NCI-H1105 treated with DMSO at 0.1 percent for 48 hours (cell line): ENCODE measurements around the gene FOXP4.

ENCODE experiments used
- DNase-seq: peaks from one replicate; lab custom pipeline; 2025; lab: John Stamatoyannopoulos, UW

The FOXP4 gene

DNA sequence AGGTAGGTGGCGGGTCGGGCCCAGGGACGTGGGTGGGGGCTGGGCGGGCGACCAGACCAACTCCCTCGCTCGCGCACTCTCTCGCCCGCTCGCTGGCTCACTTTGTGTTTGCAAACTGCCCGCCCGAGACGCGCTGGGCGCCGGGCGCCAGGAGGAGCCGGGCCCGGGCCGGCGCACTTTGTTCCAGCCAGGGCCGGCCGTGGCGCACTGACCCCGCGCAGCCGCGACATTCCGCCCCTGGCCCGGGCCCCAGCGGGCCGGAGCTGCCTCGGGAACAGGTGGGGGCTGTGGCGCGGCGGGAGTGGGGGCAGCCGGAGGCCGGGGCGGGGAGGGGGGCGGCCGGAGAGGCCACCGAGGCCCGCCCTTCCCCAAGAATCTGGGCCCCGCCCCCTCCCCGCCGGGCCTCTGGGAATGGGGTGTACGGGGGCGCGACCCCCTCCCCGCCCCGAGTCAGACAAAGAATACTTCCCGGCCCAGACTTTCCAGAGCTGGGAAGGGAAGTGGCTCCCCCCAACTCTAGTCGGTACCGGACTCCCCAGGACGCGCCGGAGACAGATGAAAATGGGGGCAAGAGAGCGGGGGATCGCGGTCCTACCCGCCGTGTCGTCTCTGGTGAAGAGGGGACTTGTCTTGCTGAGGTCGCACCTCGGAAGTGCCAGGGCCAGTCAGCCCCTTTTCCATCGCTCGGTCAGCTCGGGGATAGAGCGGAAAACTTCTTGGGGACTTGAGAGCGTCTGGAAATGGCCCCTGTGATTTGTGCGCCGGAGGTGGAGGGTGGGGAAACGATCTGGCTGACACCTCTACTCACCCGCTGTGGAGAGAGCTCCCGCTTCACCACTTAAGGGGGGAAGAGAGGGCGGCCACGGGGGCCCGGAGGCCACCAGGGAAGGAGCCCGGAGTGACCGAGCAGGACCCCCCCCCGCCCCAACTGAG, 951 bp downstream of the FOXP4 start:
- no peak for DNase-seq

DNA sequence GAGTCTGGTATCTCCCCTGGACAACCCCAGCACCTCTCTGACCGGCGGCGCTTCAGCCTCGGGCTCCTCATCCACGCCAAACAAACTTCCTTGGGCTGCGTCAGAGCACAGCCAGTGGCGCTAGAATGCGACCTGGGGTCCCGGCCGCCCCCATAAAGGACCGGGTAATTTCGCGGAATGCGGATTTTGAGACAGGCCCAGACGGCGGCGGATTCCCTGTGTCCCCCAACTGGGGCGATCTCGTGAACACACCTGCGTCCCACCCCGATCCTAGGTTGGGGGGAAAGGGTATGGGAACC, 1.6 kb downstream of the FOXP4 start:
- no peak for DNase-seq

DNA sequence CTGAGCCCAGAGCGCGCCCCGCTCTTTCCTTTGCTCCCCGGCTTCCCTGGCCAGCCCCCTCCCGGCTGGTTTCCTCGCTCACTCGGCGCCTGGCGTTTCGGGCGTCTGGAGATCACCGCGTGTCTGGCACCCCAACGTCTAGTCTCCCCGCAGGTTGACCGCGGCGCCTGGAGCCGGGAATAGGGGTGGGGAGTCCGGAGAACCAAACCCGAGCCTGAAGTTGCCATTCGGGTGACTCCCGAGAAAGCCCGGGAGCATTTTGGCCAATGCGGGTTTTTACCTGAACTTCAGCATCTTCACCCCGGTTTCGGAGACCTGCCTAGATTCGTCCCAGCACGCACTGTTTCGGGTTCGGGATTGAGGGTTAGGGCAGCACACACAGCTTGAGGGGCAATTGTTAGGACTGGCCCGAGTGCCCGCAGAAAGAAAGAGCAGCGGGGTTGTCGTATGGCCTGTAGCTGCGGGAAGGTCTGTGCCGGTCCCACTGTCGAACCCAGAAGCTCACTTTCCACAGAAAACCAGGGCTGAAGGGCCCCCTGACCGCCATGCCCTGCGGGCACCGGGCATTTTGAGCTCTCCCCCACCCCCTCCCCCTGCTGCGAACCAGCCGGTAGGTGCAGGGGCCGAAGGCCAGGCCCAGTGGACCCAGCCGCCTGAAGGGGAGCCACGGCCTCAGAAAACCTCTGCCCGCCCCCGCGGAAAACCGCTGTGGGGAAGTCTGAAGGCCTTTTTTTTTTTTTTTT, 2.1 kb downstream of the FOXP4 start:
- DNase-seq = no peak

DNA sequence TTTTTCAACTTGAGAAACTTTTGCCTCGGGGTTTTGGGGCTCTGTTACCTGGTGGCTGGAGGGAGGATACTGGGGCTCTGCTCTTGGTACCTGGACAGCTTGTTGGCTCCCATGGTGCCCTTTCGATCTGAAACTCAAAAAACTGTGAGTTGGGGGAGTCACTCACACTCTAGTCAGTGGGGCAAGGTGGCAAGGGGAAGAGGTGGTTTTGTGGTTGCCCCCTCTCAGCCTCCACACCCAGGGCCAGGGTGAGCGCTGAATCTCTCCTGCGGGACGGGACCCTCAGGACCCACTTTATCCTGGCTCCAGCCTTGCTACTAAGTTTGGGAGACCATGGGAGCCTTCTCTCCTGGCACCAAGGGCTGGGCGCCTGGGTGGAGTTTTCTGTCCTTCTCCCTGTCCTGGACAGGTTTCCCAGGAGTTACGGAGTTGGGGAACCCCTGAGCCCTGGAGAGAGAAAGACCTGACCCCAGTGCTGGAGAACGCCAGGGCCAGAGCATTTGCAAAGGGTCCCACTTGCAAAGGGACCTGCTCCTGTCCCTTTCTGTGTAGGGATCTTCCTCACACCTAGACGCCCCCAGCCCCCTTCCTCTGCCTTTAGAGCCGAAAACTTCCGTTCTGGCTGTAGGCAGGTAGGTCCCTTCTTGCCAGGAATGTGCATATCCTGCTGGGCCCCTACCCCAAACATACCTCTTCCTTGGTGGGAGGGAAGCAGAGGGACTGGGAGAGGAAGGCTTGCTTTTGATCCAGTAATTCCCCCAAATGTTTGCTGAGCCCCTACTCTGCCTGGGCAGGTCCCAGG, 2.9 kb downstream of the FOXP4 start:
- no peak for DNase-seq

DNA sequence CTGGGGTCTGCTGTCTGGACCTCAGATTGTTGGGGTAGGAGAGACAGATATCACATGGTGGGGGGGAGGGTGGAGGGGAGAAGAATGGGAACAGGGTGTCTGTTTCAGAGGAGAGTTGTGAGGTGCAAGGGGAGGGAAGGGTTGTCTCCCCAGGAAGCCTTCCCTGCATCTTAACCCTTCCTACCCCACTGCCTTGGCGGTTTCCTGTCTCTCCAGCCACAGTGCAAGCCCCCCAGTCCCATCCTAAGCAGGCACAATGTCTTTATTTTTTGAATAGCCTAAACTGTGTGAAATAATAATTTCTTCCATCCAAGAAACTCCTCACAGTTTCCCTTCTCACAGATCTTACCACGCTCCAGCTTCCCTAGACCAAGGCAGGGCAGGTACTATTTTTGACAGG, 3.5 kb downstream of the FOXP4 start:
- no peak for DNase-seq

DNA sequence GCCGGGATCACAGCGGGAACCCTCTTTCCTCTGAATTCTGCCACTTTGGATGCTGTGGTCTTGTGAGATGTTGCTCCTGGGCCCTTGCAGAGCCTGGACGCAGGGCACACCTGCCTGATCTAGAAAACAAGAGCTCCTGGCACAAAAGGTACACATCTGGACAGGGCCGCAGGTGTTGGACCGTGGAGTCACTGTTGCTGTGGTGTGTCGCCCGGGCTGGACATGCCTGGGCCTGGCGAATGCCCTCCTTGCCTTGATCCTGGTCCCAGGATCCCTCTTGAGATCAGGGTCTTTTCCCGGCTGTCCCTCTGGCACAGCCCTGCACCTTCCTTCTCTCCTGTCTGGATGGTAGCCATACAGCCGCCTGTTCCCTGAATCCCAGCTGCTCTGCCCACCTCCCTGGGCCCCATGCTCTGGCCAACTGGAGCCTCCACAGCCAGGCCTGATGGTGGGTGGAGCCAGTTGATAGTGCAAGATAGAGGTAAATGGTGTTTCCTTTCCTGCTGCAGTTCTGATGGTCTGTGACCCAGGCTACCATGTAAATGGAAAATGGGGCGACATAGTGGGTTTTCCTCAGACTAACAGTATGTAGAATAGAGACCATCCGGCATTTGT, 5.0 kb downstream of the FOXP4 start:
- DNase-seq = peak; percentile 88

DNA sequence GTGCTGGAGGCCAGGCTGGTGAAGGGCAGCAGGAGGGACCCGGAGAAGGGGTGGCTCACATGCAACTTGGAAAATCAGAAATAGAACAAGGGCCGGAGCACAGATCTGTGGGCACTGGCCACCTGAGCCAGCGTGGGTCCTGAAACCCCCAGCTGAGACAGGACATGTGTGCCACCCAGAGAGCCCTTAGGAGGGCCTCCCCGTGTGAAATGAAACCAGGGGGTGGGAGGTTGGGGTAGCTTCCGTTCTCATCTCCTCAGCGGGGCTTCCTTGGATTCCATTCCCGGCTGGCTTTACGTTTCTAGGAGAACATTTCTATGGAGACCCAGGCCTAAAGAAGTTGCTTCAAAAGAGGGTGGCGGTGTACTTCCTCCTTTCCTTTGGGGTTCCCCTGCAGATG, 5.7 kb downstream of the FOXP4 start:
- no peak for DNase-seq

DNA sequence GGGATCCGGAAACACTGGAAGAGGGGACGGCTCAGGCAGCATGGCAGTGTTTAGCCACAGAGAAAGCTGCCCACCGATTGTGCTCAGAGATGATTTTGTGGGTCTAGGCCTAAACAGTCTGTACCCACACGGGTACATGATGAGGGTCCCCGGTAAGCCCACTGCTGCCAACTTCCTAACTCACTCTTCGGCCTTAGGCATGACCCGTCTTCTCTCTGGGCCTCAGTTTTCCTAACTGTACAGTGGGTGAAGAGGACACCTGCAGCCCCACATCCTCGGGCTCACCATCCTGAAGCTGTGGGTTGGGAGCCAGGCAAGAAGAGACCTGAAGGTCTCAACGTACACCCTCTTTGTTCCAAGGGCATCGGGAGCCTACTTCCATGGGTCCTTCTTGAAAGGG, 6.5 kb downstream of the FOXP4 start:
- DNase-seq = no peak

DNA sequence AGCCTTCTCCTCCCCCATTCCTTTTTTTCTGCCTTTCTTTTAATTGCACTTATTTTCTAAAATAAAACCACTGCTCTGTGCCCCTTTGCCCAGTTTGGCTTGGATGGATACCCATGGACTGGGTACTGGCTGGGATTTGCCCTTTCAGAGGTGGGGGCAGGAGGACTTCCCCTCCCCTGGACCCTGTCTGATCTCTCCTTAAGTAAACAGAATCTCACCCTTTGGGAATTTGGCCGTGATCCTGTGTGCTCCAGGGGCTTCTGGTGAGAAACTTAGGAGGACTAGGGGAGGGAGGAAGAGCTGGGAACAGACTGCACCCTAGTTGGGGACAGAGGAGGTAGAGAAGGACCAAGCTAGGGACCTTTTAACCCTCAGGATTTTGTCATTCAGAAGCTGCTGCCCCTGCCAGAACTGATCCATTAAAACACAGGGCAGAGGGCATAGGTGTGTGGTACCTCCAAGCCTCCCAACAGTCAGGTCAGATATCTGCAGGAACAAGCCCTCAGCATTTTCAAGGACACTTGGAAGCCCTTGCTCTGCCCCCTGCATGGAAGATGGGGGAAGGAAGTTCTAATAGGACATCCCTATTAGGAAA, 7.3 kb downstream of the FOXP4 start:
- DNase-seq = no peak

DNA sequence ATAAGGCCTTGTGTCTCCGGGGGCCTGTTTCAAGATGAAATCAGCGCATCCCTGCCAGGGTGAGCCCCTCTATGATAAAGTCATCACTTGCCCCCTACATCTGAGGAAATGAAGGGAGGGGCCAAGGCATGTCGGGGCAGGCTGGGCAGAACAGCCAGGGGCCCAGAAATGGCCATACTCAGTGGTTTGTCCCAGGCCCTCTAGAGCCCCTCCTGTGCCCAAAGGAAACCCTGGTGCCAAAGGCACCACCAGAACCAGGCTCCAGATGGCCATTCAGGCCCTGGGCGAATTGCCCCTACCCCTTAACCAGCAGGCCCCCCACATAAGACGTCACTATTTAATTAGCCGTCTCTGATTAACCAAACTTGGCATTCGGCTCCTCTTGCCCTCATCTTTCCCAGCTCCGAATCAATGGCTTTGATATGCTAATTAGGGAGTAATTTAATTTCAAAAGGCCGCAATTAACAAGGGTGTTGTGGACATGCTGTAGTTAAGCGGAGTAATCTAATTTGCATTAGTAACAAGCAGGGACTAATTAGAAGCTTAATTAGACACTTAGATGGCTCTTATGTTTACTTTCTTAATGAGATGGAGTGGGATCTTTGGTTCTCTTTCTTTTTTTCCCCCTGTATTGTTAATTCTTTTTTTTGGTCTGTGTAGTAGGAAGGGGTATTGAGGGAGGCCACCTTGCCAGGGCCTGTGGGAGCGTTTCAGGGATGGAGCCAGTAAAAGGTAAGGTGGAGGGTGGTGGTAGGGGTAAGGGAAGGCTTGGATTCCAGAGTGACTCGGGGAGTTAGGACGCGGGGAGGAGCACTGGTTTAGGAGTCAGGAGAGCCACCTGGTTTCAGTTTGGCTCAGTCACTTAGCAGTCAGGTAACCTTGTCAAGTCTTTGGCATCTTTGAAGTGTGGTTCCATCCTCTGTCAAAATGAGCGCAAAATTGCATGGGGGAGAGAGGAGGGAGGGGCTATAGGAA, 9.4 kb downstream of the FOXP4 start:
- DNase-seq = peak; percentile 48

DNA sequence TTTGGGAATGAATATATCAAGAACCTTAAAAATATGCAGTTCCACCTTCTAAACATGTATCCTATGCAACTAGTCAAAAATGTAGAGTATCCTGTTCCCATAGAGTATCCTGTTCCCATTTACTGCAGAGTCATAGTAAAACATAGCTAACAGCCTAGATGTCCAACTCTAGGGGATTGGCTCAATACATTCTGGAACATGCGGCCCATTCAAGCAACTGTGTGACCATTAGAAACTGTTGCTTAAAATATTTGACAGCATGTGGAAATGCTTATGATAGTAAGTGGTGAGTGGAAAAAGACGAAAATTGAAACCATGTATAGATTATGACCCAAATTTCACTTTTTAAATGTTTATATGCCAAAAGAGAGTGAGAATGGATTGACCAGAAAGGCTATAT, 11.2 kb downstream of the FOXP4 start:
- DNase-seq = no peak

DNA sequence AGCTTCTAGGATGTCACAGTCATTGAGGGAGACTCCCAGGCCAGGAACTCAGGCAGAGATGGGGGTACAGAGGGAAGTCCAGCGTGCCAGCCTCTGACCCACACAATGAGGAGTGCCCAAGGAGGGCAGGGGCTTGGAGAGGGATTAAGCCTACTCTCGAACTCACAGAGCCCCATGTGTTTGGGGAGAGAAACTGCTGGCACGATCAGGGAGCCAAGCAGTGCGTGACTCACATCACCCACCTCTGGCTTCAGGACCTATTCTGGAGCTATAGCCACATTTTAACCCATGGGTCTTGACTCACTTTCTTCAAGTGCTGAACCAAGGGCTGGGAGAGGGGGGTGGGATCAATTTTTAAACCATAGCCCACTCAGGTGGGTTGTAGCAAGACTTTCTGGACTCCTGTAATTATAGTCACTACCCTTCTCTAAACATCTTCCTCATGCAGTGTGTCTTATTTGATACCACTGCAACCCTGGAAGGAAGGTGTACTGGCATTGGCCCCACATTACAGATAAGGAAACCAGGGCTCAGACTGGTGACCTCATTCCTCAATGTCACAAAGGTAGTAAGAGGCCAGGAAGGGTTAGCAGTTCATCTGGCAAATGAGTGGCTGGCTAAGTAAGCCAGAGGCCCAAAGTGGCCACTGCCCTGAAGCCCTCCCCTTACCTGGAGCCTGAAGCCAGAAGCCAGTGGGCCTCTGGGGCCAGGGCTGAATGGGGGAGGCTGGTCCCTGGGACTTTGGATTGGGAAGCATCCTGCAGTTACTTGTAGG, 12.0 kb downstream of the FOXP4 start:
- DNase-seq = no peak

DNA sequence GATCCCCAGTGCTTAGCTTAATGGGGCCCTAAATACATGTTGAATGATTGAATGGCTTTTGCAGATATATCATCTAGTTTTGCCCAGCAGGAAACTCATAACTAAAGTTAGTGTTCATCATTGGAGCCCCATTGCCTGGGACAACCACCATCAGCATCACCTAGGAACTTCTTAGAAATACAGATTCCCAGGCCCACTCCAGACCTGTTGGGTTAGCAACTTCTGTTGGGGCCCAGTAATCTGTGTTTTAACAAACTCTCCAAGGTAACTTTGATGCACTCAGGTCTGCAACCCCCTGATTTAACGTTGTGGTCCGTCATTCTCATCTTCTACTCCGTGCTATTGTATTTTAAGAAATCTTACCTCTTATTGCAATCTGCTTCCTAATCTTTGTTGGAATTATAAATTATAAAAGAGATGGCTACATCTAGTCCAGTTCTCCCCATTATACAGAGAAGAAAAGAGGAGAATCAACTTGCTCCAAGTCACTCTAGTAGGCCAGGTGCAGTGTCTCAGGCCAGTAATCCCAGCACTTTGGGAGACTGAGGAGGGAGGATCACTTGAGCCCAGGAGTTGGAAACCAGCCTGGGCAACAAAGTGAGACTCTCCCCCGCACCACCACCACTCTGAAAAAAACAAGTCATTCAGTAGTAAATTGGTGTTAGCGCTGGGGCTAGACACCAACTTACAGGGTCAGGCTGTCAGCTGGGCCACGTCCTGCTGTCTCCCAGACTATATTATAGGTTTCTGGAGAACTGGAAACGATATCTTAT, 13.7 kb downstream of the FOXP4 start:
- no peak for DNase-seq

DNA sequence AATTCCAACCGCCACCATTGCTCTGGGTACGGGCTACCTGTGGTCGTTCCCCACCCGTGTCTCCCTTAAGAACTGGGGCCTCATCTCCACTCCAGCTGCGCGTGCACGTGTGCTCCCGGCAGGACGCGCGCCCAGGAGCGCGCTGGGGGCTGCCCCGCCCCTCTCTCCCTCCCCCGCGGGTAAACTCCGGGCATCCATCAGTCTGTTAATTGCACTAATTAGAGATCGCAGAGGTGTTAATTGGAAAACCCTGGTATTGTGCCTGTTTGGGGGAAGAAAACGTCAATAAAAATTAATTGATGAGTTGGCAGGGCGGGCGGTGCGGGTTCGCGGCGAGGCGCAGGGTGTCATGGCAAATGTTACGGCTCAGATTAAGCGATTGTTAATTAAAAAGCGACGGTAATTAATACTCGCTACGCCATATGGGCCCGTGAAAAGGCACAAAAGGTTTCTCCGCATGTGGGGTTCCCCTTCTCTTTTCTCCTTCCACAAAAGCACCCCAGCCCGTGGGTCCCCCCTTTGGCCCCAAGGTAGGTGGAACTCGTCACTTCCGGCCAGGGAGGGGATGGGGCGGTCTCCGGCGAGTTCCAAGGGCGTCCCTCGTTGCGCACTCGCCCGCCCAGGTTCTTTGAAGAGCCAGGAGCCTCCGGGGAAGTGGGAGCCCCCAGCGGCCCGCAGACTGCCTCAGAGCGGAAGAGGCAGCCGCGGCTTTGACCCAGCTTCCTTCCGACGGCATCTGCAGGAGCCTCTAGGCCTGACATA, 14.4 kb downstream of the FOXP4 start:
- DNase-seq = no peak

DNA sequence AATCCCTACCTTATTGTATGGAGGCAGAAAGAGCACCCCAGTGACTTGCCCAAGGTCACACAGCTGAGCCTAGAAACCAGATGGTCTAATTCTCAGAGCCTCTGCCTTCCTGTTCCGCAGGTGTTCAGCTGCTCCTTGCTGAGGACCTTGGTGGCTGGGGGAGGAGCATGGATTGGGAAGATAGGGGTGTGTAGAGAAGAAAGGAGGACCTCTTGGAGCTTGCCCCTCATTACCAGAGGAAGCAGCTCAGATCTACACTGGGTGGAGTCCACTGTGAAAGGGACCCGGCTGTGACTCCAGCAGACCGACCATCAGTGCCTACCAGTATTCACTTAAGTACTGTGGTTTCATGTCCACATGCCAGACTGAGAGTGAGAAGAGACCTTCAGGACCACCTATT, 15.2 kb downstream of the FOXP4 start:
- no peak for DNase-seq

DNA sequence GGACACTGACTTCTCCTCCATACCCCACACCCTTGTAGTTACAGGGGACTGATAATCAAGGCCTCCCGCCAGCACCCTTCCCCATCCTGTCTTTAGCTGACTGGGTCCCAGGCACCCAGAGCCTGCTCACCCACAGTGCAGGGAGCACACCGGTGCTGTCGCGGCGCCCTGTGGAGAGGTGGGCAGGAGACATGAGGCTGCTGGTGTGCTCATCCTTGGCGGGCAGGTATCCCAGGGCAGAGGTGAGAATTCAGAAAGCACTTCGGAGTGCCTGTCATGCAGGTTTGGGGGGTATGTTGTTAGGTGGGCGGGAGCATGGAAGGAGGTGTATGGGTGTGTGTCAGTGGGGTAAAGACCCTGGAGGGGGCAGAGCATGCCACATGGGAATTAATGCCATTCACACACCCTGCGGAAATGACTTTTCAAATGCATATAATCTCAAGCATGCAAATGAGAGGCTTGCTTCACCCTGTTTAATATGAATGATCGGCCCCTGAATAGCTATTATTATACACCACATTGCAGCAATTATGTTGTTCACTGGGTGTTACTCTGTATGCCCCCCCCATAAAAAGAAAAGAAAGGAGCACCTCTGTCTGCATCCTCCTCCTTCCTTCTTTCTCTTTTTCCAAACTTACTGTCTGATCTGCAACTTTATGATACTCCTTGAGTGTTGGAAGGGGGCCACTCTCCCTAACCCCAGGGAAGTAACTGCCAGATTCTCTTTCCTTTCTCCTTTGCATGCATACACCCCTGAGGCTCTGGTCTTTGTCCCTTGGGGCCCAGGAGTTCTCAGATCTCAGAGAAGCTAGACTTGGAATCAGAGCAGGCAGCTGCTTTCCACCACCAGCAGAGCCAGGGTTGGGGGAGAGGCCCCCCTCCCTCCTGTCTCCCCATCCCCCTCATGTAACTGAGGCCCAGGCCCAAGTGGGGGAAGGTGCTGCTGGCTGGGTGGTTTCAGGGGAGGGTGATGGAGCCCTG, 16.0 kb downstream of the FOXP4 start:
- no peak for DNase-seq
